IMR-90 (cell line): ENCODE measurements around the gene DRC7. TPM values are rescaled to one million over a fixed set of nuclear protein-coding genes. Genes with fewer than 3 reads are reported as not detected.

ENCODE experiments used
- ATAC-seq: fragments of 200-7000 bp; cut with Tn5 transposase; 2 replicates; pipeline ENCODE4 v1.9.1; 2020; ENCODE audit warnings: low read depth, mild to moderate bottlenecking, moderate library complexity
- BruUV-seq: library from RNA; stranded (reverse); fragments of 400-500 nt; replicated peaks from 2 replicates; lab custom pipeline; 2021; lab: Mats Ljungman, UMichigan
- CTCF ChIA-PET: fragments of 300-600 bp; formaldehyde crosslinking; extraction: SDS; loops from one replicate; lab custom pipeline; 2021; ENCODE audit warnings: antibody characterized with exemption; lab: Yijun Ruan, JAX
- POLR2A ChIA-PET: fragments of 300-600 bp; sonication (Branson Sonifier 250); formaldehyde crosslinking; loops from one replicate; lab custom pipeline; 2022; ENCODE audit warnings: antibody characterized with exemption; ENCODE audit not compliant: unreplicated experiment; lab: Charles Lee
- DNase-seq: peaks from one replicate; pipeline ENCODE4 v3.0.0; 2013
- H2AFZ ChIP-seq: replicated peaks from 2 replicates; pipeline ENCODE3; 2013; ENCODE audit warnings: low read length, mild to moderate bottlenecking; ENCODE audit not compliant: poor library complexity
- H2AK5ac ChIP-seq: 2 replicates; pipeline ENCODE4 v1.6.1; 2013; ENCODE audit warnings: low read depth, low read length, inconsistent platforms
- H2AK9ac ChIP-seq: replicated peaks from 2 replicates; pipeline ENCODE3; 2013; ENCODE audit warnings: mild to moderate bottlenecking, low read depth, low read length, moderate library complexity; ENCODE audit not compliant: poor library complexity
- H2BK120ac ChIP-seq: 2 replicates; pipeline ENCODE4 v1.6.1; 2013; ENCODE audit warnings: low read depth, low read length, inconsistent platforms
- H2BK15ac ChIP-seq: 3 replicates; pipeline ENCODE4 v1.6.1; 2013; ENCODE audit warnings: low read depth, low read length, inconsistent platforms
- H2BK20ac ChIP-seq: 2 replicates; pipeline ENCODE4 v1.6.1; 2013; ENCODE audit warnings: low read depth, mild to moderate bottlenecking, inconsistent platforms, low read length, moderate library complexity
- H2BK5ac ChIP-seq: 2 replicates; pipeline ENCODE4 v1.6.1; 2013; ENCODE audit warnings: mild to moderate bottlenecking, low read depth, low read length, inconsistent platforms; ENCODE audit not compliant: poor library complexity, severe bottlenecking
- H3K14ac ChIP-seq: replicated peaks from 2 replicates; pipeline ENCODE4 v1.6.1; 2013; ENCODE audit warnings: low read depth, low read length, inconsistent platforms
- H3K18ac ChIP-seq: 2 replicates; pipeline ENCODE4 v1.6.1; 2013; ENCODE audit warnings: low read depth, low read length, control low read depth
- H3K23ac ChIP-seq: 2 replicates; pipeline ENCODE4 v1.6.1; 2013; ENCODE audit warnings: low read depth, low read length, inconsistent platforms
- H3K27ac ChIP-seq: 2 replicates; pipeline ENCODE4 v1.5.1; 2013; ENCODE audit warnings: mild to moderate bottlenecking, control low read depth, low read length; ENCODE audit not compliant: insufficient read depth
- H3K27me3 ChIP-seq: 2 replicates; pipeline ENCODE4 v1.6.1; 2013; ENCODE audit warnings: low read length; ENCODE audit not compliant: control insufficient read depth, insufficient read depth
- H3K36me3 ChIP-seq: 2 replicates; pipeline ENCODE4 v1.6.1; 2013; ENCODE audit warnings: low read length, mixed read lengths; ENCODE audit not compliant: control insufficient read depth, insufficient read depth
- H3K4ac ChIP-seq: 2 replicates; pipeline ENCODE4 v1.6.1; 2013; ENCODE audit warnings: low read depth, low read length, inconsistent platforms
- H3K4me1 ChIP-seq: 2 replicates; pipeline ENCODE4 v1.6.1; 2013; ENCODE audit warnings: low read length, mixed read lengths; ENCODE audit not compliant: control insufficient read depth, insufficient read depth
- H3K4me2 ChIP-seq: 2 replicates; pipeline ENCODE4 v1.6.1; 2013; ENCODE audit warnings: low read depth, mild to moderate bottlenecking, control low read depth, low read length, moderate library complexity
- H3K4me3 ChIP-seq: 2 replicates; pipeline ENCODE4 v1.5.1; 2013; ENCODE audit warnings: low read depth, mild to moderate bottlenecking, control low read depth, low read length, moderate library complexity; ENCODE audit not compliant: insufficient read depth
- H3K56ac ChIP-seq: 2 replicates; pipeline ENCODE4 v1.6.1; 2013; ENCODE audit warnings: low read length, inconsistent platforms; ENCODE audit not compliant: insufficient read depth; ENCODE audit errors: extremely low read depth
- H3K79me1 ChIP-seq, 2 experiments: 2 replicates each; pipeline ENCODE4 v1.6.1; 2013; ENCODE audit warnings: low read length in 2 of 2, inconsistent platforms in 1 of 2, low read depth in 1 of 2
- H3K9ac ChIP-seq: 2 replicates; pipeline ENCODE4 v1.6.1; 2013; ENCODE audit warnings: low read depth, low read length, control low read depth
- H3K9me1 ChIP-seq: 2 replicates; pipeline ENCODE4 v1.6.1; 2013; ENCODE audit warnings: low read length, inconsistent platforms; ENCODE audit not compliant: insufficient read depth
- H3K9me3 ChIP-seq: 2 replicates; pipeline ENCODE4 v1.6.1; 2013; ENCODE audit warnings: low read length; ENCODE audit not compliant: control insufficient read depth, insufficient read depth
- H4K20me1 ChIP-seq: 2 replicates; pipeline ENCODE4 v1.6.1; 2013; ENCODE audit warnings: low read length, inconsistent platforms; ENCODE audit not compliant: insufficient read depth
- H4K5ac ChIP-seq: 2 replicates; pipeline ENCODE4 v1.6.1; 2013; ENCODE audit warnings: mild to moderate bottlenecking, low read depth, low read length, control low read depth
- H4K8ac ChIP-seq, 2 experiments: 2 replicates each; pipeline ENCODE4 v1.6.1; 2013; ENCODE audit warnings: low read depth in 2 of 2, low read length in 2 of 2, control low read depth in 1 of 2, inconsistent platforms in 1 of 2
- H4K91ac ChIP-seq: 2 replicates; pipeline ENCODE4 v1.6.1; 2013; ENCODE audit warnings: low read depth, low read length, inconsistent platforms; ENCODE audit not compliant: insufficient read depth
- BHLHE40 ChIP-seq: fragments of 150-350 bp; IDR thresholded peaks from 2 replicates; pipeline ENCODE4 v1.6.1; 2016; ENCODE audit warnings: mild to moderate bottlenecking, low read depth, low read length
- CEBPB ChIP-seq: IDR thresholded peaks from 2 replicates; pipeline ENCODE4 v1.6.1; 2012; ENCODE audit warnings: low read depth, low read length, improper control_type of control experiment
- FOS ChIP-seq: fragments of 150-350 bp; IDR thresholded peaks from 2 replicates; pipeline ENCODE4 v1.6.1; 2016; ENCODE audit warnings: low read depth, low read length
- MAFK ChIP-seq: IDR thresholded peaks from 2 replicates; pipeline ENCODE4 v1.6.1; 2012; ENCODE audit warnings: low read depth, low read length, improper control_type of control experiment
- MXI1 ChIP-seq: IDR thresholded peaks from 2 replicates; pipeline ENCODE4 v1.6.1; 2012; ENCODE audit warnings: low read depth, mild to moderate bottlenecking, low read length, moderate library complexity, borderline replicate concordance
- RAD21 ChIP-seq: IDR thresholded peaks from 2 replicates; pipeline ENCODE4 v1.6.1; 2012; ENCODE audit warnings: low read length, improper control_type of control experiment
- RCOR1 ChIP-seq: IDR thresholded peaks from 2 replicates; pipeline ENCODE4 v1.6.1; 2012; ENCODE audit warnings: mild to moderate bottlenecking, low read length, improper control_type of control experiment; ENCODE audit not compliant: insufficient replicate concordance
- WGBS, 2 experiments: methylation state at CpG; one replicate each; pipeline versions ENCODE4 v1.1.5 to v1.1.7; 2013; ENCODE audit warnings: missing lambda C conversion rate in 2 of 2; ENCODE audit not compliant: insufficient read length in 1 of 2; ENCODE audit errors: extremely low coverage in 2 of 2; 5-methylcytosine and 5-hydroxymethylcytosine counted together
- dilution Hi-C: fragments of 300-500 bp; cut with HindIII; formaldehyde crosslinking; loops from one replicate; pipeline ENCODE4 v1.14.3; 2018; ENCODE audit warnings: low sequenced_read_pairs; ENCODE audit not compliant: unreplicated experiment
- in situ Hi-C: fragments of 300-500 bp; cut with MboI; formaldehyde crosslinking; loops from 3 replicates; pipeline ENCODE4 v1.14.3; 2019; ENCODE audit warnings: low sequenced_read_pairs, inconsistent platforms, mixed read lengths
- intact Hi-C: fragments of 100-400 bp; cut with micrococcal nuclease; formaldehyde crosslinking; loops from 2 replicates; pipeline ENCODE4 v1.10.0; 2022
- polyA plus RNA-seq, 3 experiments: library from polyadenylated mRNA; depleted of rRNA; stranded (reverse); fragments of >200 nt; gene quantifications; 2 replicates each; pipeline ENCODE4 v1.2.3, GENCODE V29; 2012; ENCODE audit warnings: low replicate concordance in 1 of 3
- total RNA-seq: library from RNA; depleted of rRNA; stranded (reverse); fragments of >200 nt; gene quantifications from 2 replicates; pipeline ENCODE4 v1.2.3, GENCODE V29; 2012
- TF ChIP-seq, protein P1 (sequence below): fragments of 150-350 bp; IDR thresholded peaks from 2 replicates; pipeline ENCODE4 v1.6.1; 2016; ENCODE audit warnings: low read depth, mild to moderate bottlenecking, low read length, moderate library complexity, borderline replicate concordance
- TF ChIP-seq, protein P2 (sequence below): fragments of 150-350 bp; IDR thresholded peaks from 2 replicates; pipeline ENCODE4 v1.6.1; 2017; ENCODE audit warnings: mild to moderate bottlenecking, antibody characterized with exemption, low read length, low read depth
- TF ChIP-seq, protein P3 (sequence below): conservative IDR thresholded peaks from 2 replicates; pipeline ENCODE4 v1.5.1; 2012; ENCODE audit warnings: mild to moderate bottlenecking, low read depth, low read length, improper control_type of control experiment

DRC7 gene
- total and polyA plus RNA-seq, 2 of the 4 experiments (the other 2 are of a cell fraction) = not detected

DNA sequence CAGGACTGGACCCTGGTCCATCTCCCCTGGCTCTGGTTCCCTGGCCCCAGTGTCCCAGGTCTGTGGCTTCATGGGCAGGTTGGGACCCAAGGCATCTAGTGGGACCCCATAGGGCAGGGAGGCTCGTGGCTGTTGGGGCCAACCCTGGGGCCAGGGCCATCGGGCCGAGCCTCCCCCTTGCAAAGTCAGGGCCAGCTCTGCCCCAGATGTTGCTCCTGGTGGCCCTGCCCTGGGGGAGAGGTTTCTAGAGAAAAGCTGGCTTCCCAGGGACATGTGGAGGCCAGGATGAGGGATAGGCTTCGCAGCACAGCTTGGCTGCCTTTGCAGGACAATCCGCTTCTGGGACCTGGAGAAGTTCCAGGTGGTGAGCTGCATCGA is 57.6 kb downstream of the DRC7 start:
- no peak overlapping the region for H4K91ac ChIP-seq

More for the DNA sequence above, 57.6 kb downstream of the DRC7 start:
- Histone ChIP-seq H3K4me2 (no peak overlapping the region), H2AK5ac (no peak overlapping the region), H2BK15ac (no peak overlapping the region), H3K9me3 (no peaks in the 10 kb centered on the region), H3K56ac (no peak overlapping the region), H2BK5ac (no peak overlapping the region), H3K14ac (no peak overlapping the region), H3K18ac (no peak overlapping the region), H4K20me1 (no peaks in the 10 kb centered on the region; the same call in 1 of the 2 replicates), H4K8ac (no peak overlapping the region), H2BK20ac (no peak overlapping the region), H3K79me1 (no peaks in the 10 kb centered on the region), H2AK9ac (peak overlapping the region; percentile 49), H4K5ac (no peak overlapping the region), H3K27ac (no peak overlapping the region), H3K4me1 (no peaks in the 10 kb centered on the region), H2BK120ac (no peak overlapping the region), H3K9ac (no peak overlapping the region), H2AFZ (no peak overlapping the region), H3K27me3 (no peaks in the 10 kb centered on the region), H3K4ac (no peak overlapping the region), H3K4me3 (no peak overlapping the region), H3K23ac (no peak overlapping the region), H3K36me3 (peaks cover 30% of the 10 kb centered on the region), H3K9me1 (no peaks in the 10 kb centered on the region)
- ChIA-PET CTCF (no interaction called here), POLR2A (no interaction called here)
- intact Hi-C loops = no loop called here
- 60% methylated on average over 2 of the region's 6 CpGs; no CpG with 5 or more reads in 1 of the 2 experiments for WGBS, 2 experiments
- in situ Hi-C loops = loop anchor here (10.0 kb wide), 2 partner anchors 113 to 253 kb away; partner anchors contain the start of genes USB1 and ZNF319
- dilution Hi-C loops = no loop called here
- DNase-seq (no peak), ATAC-seq (no peak)
- no peak for TF ChIP-seq MAFK
- TF ChIP-seq, protein P1, sequence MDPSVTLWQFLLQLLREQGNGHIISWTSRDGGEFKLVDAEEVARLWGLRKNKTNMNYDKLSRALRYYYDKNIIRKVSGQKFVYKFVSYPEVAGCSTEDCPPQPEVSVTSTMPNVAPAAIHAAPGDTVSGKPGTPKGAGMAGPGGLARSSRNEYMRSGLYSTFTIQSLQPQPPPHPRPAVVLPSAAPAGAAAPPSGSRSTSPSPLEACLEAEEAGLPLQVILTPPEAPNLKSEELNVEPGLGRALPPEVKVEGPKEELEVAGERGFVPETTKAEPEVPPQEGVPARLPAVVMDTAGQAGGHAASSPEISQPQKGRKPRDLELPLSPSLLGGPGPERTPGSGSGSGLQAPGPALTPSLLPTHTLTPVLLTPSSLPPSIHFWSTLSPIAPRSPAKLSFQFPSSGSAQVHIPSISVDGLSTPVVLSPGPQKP = no peak
- TF ChIP-seq RAD21 = no peak
- TF ChIP-seq, protein P2, sequence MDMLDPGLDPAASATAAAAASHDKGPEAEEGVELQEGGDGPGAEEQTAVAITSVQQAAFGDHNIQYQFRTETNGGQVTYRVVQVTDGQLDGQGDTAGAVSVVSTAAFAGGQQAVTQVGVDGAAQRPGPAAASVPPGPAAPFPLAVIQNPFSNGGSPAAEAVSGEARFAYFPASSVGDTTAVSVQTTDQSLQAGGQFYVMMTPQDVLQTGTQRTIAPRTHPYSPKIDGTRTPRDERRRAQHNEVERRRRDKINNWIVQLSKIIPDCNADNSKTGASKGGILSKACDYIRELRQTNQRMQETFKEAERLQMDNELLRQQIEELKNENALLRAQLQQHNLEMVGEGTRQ = no peak
- no peak for TF ChIP-seq FOS
- TF ChIP-seq CEBPB = no peak
- TF ChIP-seq, protein P3, sequence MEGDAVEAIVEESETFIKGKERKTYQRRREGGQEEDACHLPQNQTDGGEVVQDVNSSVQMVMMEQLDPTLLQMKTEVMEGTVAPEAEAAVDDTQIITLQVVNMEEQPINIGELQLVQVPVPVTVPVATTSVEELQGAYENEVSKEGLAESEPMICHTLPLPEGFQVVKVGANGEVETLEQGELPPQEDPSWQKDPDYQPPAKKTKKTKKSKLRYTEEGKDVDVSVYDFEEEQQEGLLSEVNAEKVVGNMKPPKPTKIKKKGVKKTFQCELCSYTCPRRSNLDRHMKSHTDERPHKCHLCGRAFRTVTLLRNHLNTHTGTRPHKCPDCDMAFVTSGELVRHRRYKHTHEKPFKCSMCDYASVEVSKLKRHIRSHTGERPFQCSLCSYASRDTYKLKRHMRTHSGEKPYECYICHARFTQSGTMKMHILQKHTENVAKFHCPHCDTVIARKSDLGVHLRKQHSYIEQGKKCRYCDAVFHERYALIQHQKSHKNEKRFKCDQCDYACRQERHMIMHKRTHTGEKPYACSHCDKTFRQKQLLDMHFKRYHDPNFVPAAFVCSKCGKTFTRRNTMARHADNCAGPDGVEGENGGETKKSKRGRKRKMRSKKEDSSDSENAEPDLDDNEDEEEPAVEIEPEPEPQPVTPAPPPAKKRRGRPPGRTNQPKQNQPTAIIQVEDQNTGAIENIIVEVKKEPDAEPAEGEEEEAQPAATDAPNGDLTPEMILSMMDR = no peak
- no peak for TF ChIP-seq RCOR1
- no peak for TF ChIP-seq BHLHE40
- no peak for TF ChIP-seq MXI1
- BruUV-seq = no TSS peak
